Pancreas (tissue), 10 donors: ENCODE results near the gene SETBP1. TPM values are rescaled to one million over a fixed set of nuclear protein-coding genes. Genes with fewer than 3 reads are reported as not detected.

Experiments
- ATAC-seq, 4 donors: fragments of 200-7000 bp; cut with Tn5 transposase; one replicate each; pipeline versions ENCODE4 v1.8.0 to v1.9.1; 2020; ENCODE audit warnings: mild to moderate bottlenecking in 4 of 4, moderate library complexity in 4 of 4
- DNase-seq, 6 donors: peaks; one replicate each; pipeline ENCODE4 v3.0.0-alpha.2; 2020
- FAIRE-seq: peaks from 2 replicates; lab custom pipeline; 2012; peaks lifted over from hg19 to GRCh38; lab: Jason Lieb, UNC
- H3K27ac ChIP-seq, 4 donors: fragments of 200-600 bp; sonication (generic); 1 replicate in 3 of 4; 2 replicates in 1 of 4; pipeline versions ENCODE4 v1.5.0 to v1.8.0; 2020
- H3K27me3 ChIP-seq, 4 donors: fragments of 200-600 bp; one replicate each; pipeline ENCODE4 v1.8.0; 2021
- H3K36me3 ChIP-seq, 3 donors: fragments of 200-600 bp; sonication (generic) in 1 of 3; one replicate each; pipeline versions ENCODE4 v1.5.0 to v1.8.0; 2020 to 2021
- H3K4me1 ChIP-seq, 3 donors: fragments of 200-600 bp; one replicate each; pipeline ENCODE4 v1.8.0; 2021
- H3K4me3 ChIP-seq, 4 donors: fragments of 200-600 bp; sonication (generic) in 2 of 4; one replicate each; pipeline versions ENCODE4 v1.5.0 to v1.8.0; 2020 to 2021
- H3K9me3 ChIP-seq, 4 donors: fragments of 200-600 bp; one replicate each; pipeline ENCODE4 v1.8.0; 2021
- WGBS, 2 donors: extraction: QIAGEN DNeasy Blood & Tissue Kit; methylation state at CpG; one replicate each; pipeline ENCODE4 v1.1.7; 2013; 5-methylcytosine and 5-hydroxymethylcytosine counted together
- intact Hi-C, 3 donors: fragments of 100-400 bp; cut with DNase I; formaldehyde crosslinking; loops; one replicate each; pipeline versions ENCODE4 v1.11.1 to v1.14.2; 2022
- polyA plus RNA-seq, 2 donors: library from polyadenylated mRNA; stranded (reverse); fragments of 200-250 nt; gene quantifications; one replicate each; pipeline ENCODE4 v1.2.3, GENCODE V29; 2013
- total RNA-seq, 6 donors: library from RNA; stranded (reverse); fragmentation: NEBNext Ultra II Directional in 4 of 6; extraction: Animal tissue kit (Norgen Biotek cat#: 25700) in 4 of 6; gene quantifications; one replicate each; pipeline versions ENCODE4 v1.2.1 to v1.2.4, GENCODE V29; 2021 to 2023
- TF ChIP-seq, protein P1 (sequence below), 4 donors: fragments of 200-600 bp; sonication (generic) in 3 of 4; IDR thresholded peaks; one replicate each; pipeline versions ENCODE4 v1.5.0 to v1.8.0; 2021; ENCODE audit warnings: antibody characterized with exemption in 4 of 4
- donor health status: healthy with polysubstance abuse.
- donor health status: DM: no; HTN: no; CAD: no; lungs with moderate emphysema.
- donor health status: DM: no; HTN: no; CAD: no.
- donor health status: control.
- donor health status: control.
- donor health status: Bipolar disorder and iron deficiency.
- donor health status: DM: yes; HTN: yes; CAD: no.
- donor health status: DM: no; HTN: no; CAD: no.
- donor health status: DM: no; HTN: no; CAD: no.
- donor health status: DM: yes; HTN: yes; CAD: no.

The SETBP1 gene
- total and polyA plus RNA-seq, 8 donors, result 3.9 to 24.0 (median 18.1) TPM

DNA sequence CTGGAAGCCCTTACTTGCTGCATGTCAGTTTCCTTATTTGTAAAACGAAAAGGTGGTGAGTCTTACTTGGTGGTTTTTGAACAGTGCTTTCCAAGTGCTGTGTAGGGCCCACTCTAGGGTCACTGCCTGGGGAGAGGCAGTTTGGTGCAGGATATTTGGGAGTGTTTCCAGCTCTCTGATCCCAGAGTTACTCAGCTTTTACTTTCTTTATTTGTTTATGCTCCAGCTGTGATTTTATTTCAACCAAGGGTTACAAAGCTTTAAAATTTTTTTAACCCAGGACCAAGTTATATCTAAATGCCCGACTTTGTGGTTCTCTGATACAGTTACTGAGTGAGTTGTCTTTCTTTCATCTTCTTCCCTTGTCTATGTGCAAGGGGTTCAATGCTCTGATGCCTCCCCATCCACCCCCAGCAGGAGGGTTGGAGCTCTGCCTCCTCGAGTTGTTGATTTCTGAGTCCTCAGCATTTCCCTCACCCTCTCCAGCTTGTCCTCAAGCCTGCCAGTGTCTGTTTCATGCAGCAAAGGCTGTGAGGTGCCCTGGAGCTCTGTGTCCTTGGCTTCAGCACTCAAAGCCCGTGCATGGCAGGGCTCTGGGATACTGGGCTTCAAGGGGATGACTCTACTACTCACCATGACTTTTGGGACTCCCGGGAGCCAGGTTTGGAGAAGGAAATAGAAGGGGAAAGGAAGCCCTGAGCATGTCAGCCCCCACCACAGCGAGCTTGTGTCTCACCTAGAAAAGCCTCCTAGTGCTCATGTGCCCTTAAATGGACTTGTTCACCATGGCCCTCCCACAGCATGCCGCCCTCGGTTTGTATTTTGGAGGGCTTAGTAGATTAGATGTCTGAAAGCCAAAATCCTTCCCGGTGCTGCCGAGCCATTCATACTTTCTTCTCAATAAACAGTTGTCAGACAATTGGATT, 236.8 kb downstream of the SETBP1 start:
- H3K4me1 ChIP-seq, result peaks cover 25 to 42% (median 31%) of the 10 kb centered on the region in 3 donors
- WGBS, 2 donors, result 25 to 26% methylated on average over 10 of the region's 10 CpGs
- H3K27ac ChIP-seq, result peak overlapping the region; percentile 61 to 77 (median 70)
- ATAC-seq (peak; percentile 51 to 68 (median 58)), DNase-seq (peak in 3 of 6 donors; percentile 24 to 42 (median 35)), FAIRE-seq (no peak)
- TF ChIP-seq, protein P1, sequence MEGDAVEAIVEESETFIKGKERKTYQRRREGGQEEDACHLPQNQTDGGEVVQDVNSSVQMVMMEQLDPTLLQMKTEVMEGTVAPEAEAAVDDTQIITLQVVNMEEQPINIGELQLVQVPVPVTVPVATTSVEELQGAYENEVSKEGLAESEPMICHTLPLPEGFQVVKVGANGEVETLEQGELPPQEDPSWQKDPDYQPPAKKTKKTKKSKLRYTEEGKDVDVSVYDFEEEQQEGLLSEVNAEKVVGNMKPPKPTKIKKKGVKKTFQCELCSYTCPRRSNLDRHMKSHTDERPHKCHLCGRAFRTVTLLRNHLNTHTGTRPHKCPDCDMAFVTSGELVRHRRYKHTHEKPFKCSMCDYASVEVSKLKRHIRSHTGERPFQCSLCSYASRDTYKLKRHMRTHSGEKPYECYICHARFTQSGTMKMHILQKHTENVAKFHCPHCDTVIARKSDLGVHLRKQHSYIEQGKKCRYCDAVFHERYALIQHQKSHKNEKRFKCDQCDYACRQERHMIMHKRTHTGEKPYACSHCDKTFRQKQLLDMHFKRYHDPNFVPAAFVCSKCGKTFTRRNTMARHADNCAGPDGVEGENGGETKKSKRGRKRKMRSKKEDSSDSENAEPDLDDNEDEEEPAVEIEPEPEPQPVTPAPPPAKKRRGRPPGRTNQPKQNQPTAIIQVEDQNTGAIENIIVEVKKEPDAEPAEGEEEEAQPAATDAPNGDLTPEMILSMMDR (IDR thresholded peaks at IDR 0.05), result no peak
- no peaks in the 10 kb centered on the region for H3K36me3 ChIP-seq
- H3K9me3 ChIP-seq, result no peaks in the 10 kb centered on the region
- intact Hi-C loops, result no loop called here
- H3K4me3 ChIP-seq, result peak overlapping the region in 1 of 4 donors; percentile 14
- no peaks in the 10 kb centered on the region for H3K27me3 ChIP-seq

GRCh38 chr18:44918142-44918476, 237.4 kb downstream of the SETBP1 start:
- Histone ChIP-seq H3K27me3 (no peaks in the 10 kb centered on the region), H3K4me3 (peak overlapping the region in 1 of 4 donors; percentile 14), H3K9me3 (no peaks in the 10 kb centered on the region), H3K4me1 (peaks cover 25 to 42% (median 31%) of the 10 kb centered on the region in 3 donors), H3K36me3 (no peaks in the 10 kb centered on the region), H3K27ac (peak overlapping the region; percentile 61 to 77 (median 70))
- TF ChIP-seq, protein P1 (IDR thresholded peaks at IDR 0.05), result no peak
- FAIRE-seq, result no peak
- ATAC-seq, result peak; percentile 86 to 92 (median 87)
- intact Hi-C loops, result no loop called here
- 63 to 64% methylated on average over 4 of the region's 4 CpGs for WGBS, 2 donors
- peak in 5 of 6 donors; percentile 46 to 76 (median 70) for DNase-seq

- peaks cover 24 to 37% (median 29%) of the 10 kb centered on the region in 3 donors for H3K4me1 ChIP-seq
- H3K36me3 ChIP-seq, result no peaks in the 10 kb centered on the region
- no peak for DNase-seq
- no peaks in the 10 kb centered on the region for H3K27me3 ChIP-seq
- FAIRE-seq, result no peak
- H3K27ac ChIP-seq, result no peak overlapping the region
- intact Hi-C loops, result no loop called here
- WGBS, 2 donors, result 77 to 95% methylated on average over 4 of the region's 4 CpGs
- ATAC-seq, result no peak
- TF ChIP-seq, protein P1 (IDR thresholded peaks at IDR 0.05), result no peak
- H3K4me3 ChIP-seq, result no peak overlapping the region
- H3K9me3 ChIP-seq, result no peaks in the 10 kb centered on the region
Measured at GRCh38 chr18:44920441-44920840, 239.8 kb downstream of the SETBP1 start.

DNA sequence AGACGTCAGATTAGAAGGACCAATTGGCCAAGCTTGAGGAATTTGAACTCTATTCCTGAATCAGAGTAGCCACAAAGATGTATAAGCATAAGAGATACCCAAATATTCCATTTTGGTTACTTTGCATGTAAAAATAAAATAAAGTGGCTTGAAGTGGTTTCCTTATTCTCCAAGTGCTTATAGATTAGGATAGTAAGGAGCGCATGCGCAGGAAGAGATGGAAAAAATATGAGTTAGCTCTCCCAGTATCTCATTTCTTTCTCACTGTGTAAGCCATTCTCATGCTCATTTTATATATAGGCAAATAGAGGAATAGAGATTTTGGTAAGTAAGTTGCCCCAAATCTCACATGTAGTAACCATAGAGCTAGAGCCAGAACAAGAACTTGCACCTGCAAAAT, 241.3 kb downstream of the SETBP1 start:
- Histone ChIP-seq H3K27ac (no peak overlapping the region), H3K9me3 (no peaks in the 10 kb centered on the region), H3K27me3 (no peaks in the 10 kb centered on the region), H3K4me1 (peaks cover 10 to 22% (median 18%) of the 10 kb centered on the region in 3 donors), H3K36me3 (no peaks in the 10 kb centered on the region), H3K4me3 (no peak overlapping the region)
- TF ChIP-seq, protein P1 (IDR thresholded peaks at IDR 0.05), result no peak
- no peak for FAIRE-seq
- no peak for ATAC-seq
- WGBS, 2 donors, result 96 to 97% methylated on average over 3 of the region's 3 CpGs
- intact Hi-C loops, result no loop called here
- DNase-seq, result no peak

DNA sequence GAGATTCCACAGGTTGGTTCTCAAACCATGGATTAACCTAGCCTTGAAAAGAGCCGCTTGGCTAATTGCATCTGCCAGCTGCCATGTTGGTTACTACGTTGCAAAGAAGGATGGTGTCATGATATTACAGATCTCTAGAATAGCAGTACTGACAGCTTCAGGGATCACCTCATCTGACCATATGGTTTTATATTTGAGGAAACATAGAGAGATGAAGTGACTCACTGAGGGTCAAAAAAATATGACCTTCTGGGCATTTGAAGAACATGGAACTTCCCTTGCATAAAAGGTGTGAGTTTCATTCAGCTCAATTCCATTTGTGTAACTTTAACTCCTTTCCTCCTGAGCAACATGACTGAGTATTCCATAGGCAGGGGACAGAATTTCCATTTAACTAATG, 242.3 kb downstream of the SETBP1 start:
- ATAC-seq, result no peak
- H3K27ac ChIP-seq, result no peak overlapping the region
- WGBS, 2 donors, result 95 to 98% methylated on average over 2 of the region's 2 CpGs
- no peaks in the 10 kb centered on the region for H3K36me3 ChIP-seq
- no peaks in the 10 kb centered on the region for H3K27me3 ChIP-seq
- TF ChIP-seq, protein P1 (IDR thresholded peaks at IDR 0.05), result no peak
- intact Hi-C loops, result no loop called here
- H3K9me3 ChIP-seq, result no peaks in the 10 kb centered on the region
- H3K4me3 ChIP-seq, result no peak overlapping the region
- H3K4me1 ChIP-seq, result peaks cover 0 to 12% (median 10%) of the 10 kb centered on the region in 3 donors
- FAIRE-seq, result no peak
- DNase-seq, result no peak
